ENCODE measurements around the gene CR2.
"Not testable (repeated sequence)": the region's sequence is repeated elsewhere in the genome, so short reads cannot be mapped to it uniquely, and the experiment has no call there.

Gene CR2

GRCh38 chr1:207525239-207525638 is 71.1 kb downstream of the CR2 start:
- not testable (repeated sequence) for H3K9me3 Mint-ChIP-seq; H3K4me1 Mint-ChIP-seq; H3K27me3 Mint-ChIP-seq; H3K36me3 Mint-ChIP-seq (ENCODE audit: insufficient read depth); ATAC-seq (replicated peaks; ENCODE audit: extremely low read depth, poor library complexity, severe bottlenecking); H3K27ac Mint-ChIP-seq (ENCODE audit: low read depth); DNase-seq (ENCODE audit: low spot score in 2 of 2); H3K4me3 Mint-ChIP-seq

GRCh38 chr1:207528401-207528800 is 74.3 kb downstream of the CR2 start:
- H3K27me3 Mint-ChIP-seq: not testable (repeated sequence)
- ATAC-seq (replicated peaks; ENCODE audit: extremely low read depth, poor library complexity, severe bottlenecking): peak; percentile 32

GRCh38 chr1:207536263-207536662 is 82.1 kb downstream of the CR2 start:
- H3K27ac Mint-ChIP-seq (ENCODE audit: low read depth); H3K27me3 Mint-ChIP-seq; H3K9me3 Mint-ChIP-seq; H3K4me3 Mint-ChIP-seq; H3K36me3 Mint-ChIP-seq (ENCODE audit: insufficient read depth); DNase-seq (ENCODE audit: low spot score in 2 of 2); H3K4me1 Mint-ChIP-seq: not testable (repeated sequence)
- peak; percentile 58 for ATAC-seq (replicated peaks; ENCODE audit: extremely low read depth, poor library complexity, severe bottlenecking)

More at GRCh38 chr1:207528401-207528800, 74.3 kb downstream of the CR2 start:
- H3K36me3 Mint-ChIP-seq (ENCODE audit: insufficient read depth); H3K4me3 Mint-ChIP-seq; H3K9me3 Mint-ChIP-seq; H3K4me1 Mint-ChIP-seq; DNase-seq (ENCODE audit: low spot score in 2 of 2); H3K27ac Mint-ChIP-seq (ENCODE audit: low read depth): not testable (repeated sequence)
